Activated CD8-positive, alpha-beta memory T cell treated with anti-CD3 and anti-CD28 coated beads, Interleukin-2, amount 10 ng/mL, durations not matched to agents 7 days and 5 days (primary cell): Measurements from ENCODE around the gene PTPRG. TPM values are rescaled to one million over a fixed set of nuclear protein-coding genes. Genes with fewer than 3 reads are reported as not detected.

Source experiments
- ATAC-seq: fragments of 150-1000 bp; cut with Tn5 transposase; one replicate; pipeline ENCODE4 v1.10.0; 2021; ENCODE audit warnings: moderate library complexity
- CTCF ChIA-PET: fragments of 350-600 bp; sonication (Branson Sonifier 250); formaldehyde crosslinking; loops from one replicate; lab custom pipeline; 2021; ENCODE audit warnings: antibody characterized with exemption; lab: Charles Lee
- DNase-seq: peaks from one replicate; pipeline ENCODE4 v3.0.0-alpha.2; 2020
- H3K27ac Mint-ChIP-seq: one replicate; pipeline ENCODE4 v1.8.0; 2021; ENCODE audit warnings: mild to moderate bottlenecking, mixed read lengths
- H3K27me3 Mint-ChIP-seq: one replicate; pipeline ENCODE4 v1.8.0; 2021; ENCODE audit warnings: mixed read lengths
- H3K36me3 Mint-ChIP-seq: one replicate; pipeline ENCODE4 v1.8.0; 2021; ENCODE audit warnings: mild to moderate bottlenecking, mixed read lengths
- H3K4me1 Mint-ChIP-seq: one replicate; pipeline ENCODE4 v1.8.0; 2021; ENCODE audit warnings: mixed read lengths
- H3K4me3 Mint-ChIP-seq: one replicate; pipeline ENCODE4 v1.8.0; 2021; ENCODE audit warnings: mild to moderate bottlenecking, moderate library complexity, mixed read lengths
- H3K9me3 Mint-ChIP-seq: one replicate; pipeline ENCODE4 v1.8.0; 2022; ENCODE audit warnings: low read depth, mixed read lengths
- total RNA-seq, 2 experiments: library from RNA; stranded (reverse); gene quantifications; one replicate each; pipeline ENCODE4 v1.2.3, GENCODE V29; 2021

The PTPRG gene
- total RNA-seq, 2 experiments from 2014 or later, result 0.21 TPM; not detected in 1

- Mint-ChIP-seq H3K27ac (no peak overlapping the region), H3K36me3 (no peaks in the 10 kb centered on the region), H3K27me3 (no peaks in the 10 kb centered on the region), H3K4me1 (no peaks in the 10 kb centered on the region), H3K4me3 (no peak overlapping the region), H3K9me3 (no peaks in the 10 kb centered on the region)
- DNase-seq, result no peak
- CTCF ChIA-PET, result no interaction called here
- no peak for ATAC-seq
Measured at GRCh38 chr3:62127116-62127515, 565.7 kb downstream of the PTPRG start.

GRCh38 chr3:62128051-62128450, 566.7 kb downstream of the PTPRG start:
- no peaks in the 10 kb centered on the region for H3K4me1 Mint-ChIP-seq
- DNase-seq (no peak), ATAC-seq (no peak)
- H3K36me3 Mint-ChIP-seq, result no peaks in the 10 kb centered on the region
- H3K4me3 Mint-ChIP-seq, result no peak overlapping the region
- H3K9me3 Mint-ChIP-seq, result no peaks in the 10 kb centered on the region
- no peaks in the 10 kb centered on the region for H3K27me3 Mint-ChIP-seq
- H3K27ac Mint-ChIP-seq, result no peak overlapping the region
- CTCF ChIA-PET, result no interaction called here

GRCh38 chr3:62128681-62129080, 567.3 kb downstream of the PTPRG start:
- no peak for DNase-seq
- H3K4me1 Mint-ChIP-seq, result no peaks in the 10 kb centered on the region
- CTCF ChIA-PET, result no interaction called here
- H3K27ac Mint-ChIP-seq, result no peak overlapping the region
- H3K27me3 Mint-ChIP-seq, result no peaks in the 10 kb centered on the region
- H3K36me3 Mint-ChIP-seq, result no peaks in the 10 kb centered on the region
- no peaks in the 10 kb centered on the region for H3K9me3 Mint-ChIP-seq
- no peak overlapping the region for H3K4me3 Mint-ChIP-seq
- no peak for ATAC-seq

- Mint-ChIP-seq H3K36me3 (no peaks in the 10 kb centered on the region), H3K4me1 (no peaks in the 10 kb centered on the region), H3K27me3 (no peaks in the 10 kb centered on the region), H3K27ac (no peak overlapping the region), H3K9me3 (no peaks in the 10 kb centered on the region), H3K4me3 (no peak overlapping the region)
- DNase-seq (no peak), ATAC-seq (no peak)
- CTCF ChIA-PET, result no interaction called here
Measured at GRCh38 chr3:62131050-62131449, 569.7 kb downstream of the PTPRG start.

- Mint-ChIP-seq H3K27ac (no peak overlapping the region), H3K4me3 (no peak overlapping the region), H3K36me3 (no peaks in the 10 kb centered on the region), H3K27me3 (no peaks in the 10 kb centered on the region), H3K4me1 (no peaks in the 10 kb centered on the region), H3K9me3 (no peaks in the 10 kb centered on the region)
- ATAC-seq (no peak), DNase-seq (no peak)
- CTCF ChIA-PET, result no interaction called here
Measured at GRCh38 chr3:62131620-62132019, 570.2 kb downstream of the PTPRG start.

DNA sequence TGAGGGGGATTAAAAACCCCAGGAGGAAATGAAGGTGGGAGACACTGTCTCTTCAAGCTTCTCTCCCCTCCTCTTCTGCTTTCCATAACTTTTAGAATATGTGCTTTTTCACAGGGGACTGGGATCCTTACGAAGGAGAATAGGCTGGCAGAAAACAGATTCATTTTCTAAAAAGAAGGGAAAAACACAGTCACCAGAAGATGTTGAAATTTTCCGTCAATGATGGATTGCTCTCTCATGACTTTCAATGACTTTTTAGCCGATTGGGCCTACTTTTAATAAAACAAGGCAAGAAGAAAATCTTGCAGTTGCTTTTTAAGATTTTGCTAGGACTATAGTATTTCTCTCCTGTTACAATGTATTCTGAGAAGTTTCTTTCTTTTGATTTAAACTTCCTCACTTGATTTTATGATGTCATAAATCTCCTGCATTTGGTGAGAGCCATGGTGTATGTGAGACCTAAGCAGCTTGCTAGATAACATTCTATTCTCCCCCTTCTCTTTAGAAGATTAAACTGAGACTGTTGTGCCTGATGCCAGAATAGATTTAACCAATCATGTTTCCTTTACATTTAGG, 570.7 kb downstream of the PTPRG start:
- Mint-ChIP-seq H3K4me3 (no peak overlapping the region), H3K27me3 (no peaks in the 10 kb centered on the region), H3K27ac (no peak overlapping the region), H3K9me3 (no peaks in the 10 kb centered on the region), H3K4me1 (no peaks in the 10 kb centered on the region), H3K36me3 (no peaks in the 10 kb centered on the region)
- CTCF ChIA-PET, result no interaction called here
- no peak for ATAC-seq
- DNase-seq, result no peak

GRCh38 chr3:62133015-62133414, 571.6 kb downstream of the PTPRG start:
- Mint-ChIP-seq H3K27me3 (no peaks in the 10 kb centered on the region), H3K27ac (no peak overlapping the region), H3K9me3 (no peaks in the 10 kb centered on the region), H3K4me3 (no peak overlapping the region), H3K36me3 (no peaks in the 10 kb centered on the region), H3K4me1 (no peaks in the 10 kb centered on the region)
- DNase-seq, result no peak
- CTCF ChIA-PET, result no interaction called here
- ATAC-seq, result no peak

GRCh38 chr3:62134061-62134496, 572.7 kb downstream of the PTPRG start:
- CTCF ChIA-PET, result interaction anchor here (1.3 kb wide), 1 partner anchor 9 kb away, joined by 6 read pairs; no protein-coding TSS in a partner anchor
- Mint-ChIP-seq H3K4me1 (no peaks in the 10 kb centered on the region), H3K9me3 (no peaks in the 10 kb centered on the region), H3K27ac (no peak overlapping the region), H3K36me3 (no peaks in the 10 kb centered on the region), H3K27me3 (no peaks in the 10 kb centered on the region), H3K4me3 (no peak overlapping the region)
- DNase-seq, result no peak
- ATAC-seq, result no peak

DNA sequence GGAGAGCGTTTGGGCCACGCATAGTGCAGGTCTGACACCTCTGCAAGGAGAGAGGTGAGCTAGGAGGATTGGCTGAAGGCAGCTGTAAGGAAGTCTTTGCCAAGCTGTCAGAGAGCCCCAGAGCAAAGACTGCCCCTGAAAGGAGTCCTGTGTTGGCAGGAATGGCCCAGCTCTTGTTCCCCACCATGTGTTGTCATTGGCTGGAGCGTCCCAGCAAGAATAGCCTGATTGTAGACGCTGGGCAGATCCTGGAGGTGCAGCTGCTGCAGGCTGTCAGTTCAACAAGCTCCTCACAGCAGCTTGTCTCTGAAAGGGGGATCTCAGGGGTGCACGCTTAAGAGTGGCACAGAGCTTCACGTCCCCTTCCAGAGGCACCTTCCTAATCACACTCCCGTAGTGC, 574.4 kb downstream of the PTPRG start:
- no peaks in the 10 kb centered on the region for H3K27me3 Mint-ChIP-seq

GRCh38 chr3:62139957-62140356, 578.6 kb downstream of the PTPRG start:
- Mint-ChIP-seq H3K27me3 (no peaks in the 10 kb centered on the region), H3K4me3 (no peak overlapping the region), H3K36me3 (no peaks in the 10 kb centered on the region), H3K4me1 (no peaks in the 10 kb centered on the region), H3K9me3 (peaks cover 4% of the 10 kb centered on the region), H3K27ac (no peak overlapping the region)
- no peak for DNase-seq
- CTCF ChIA-PET, result no interaction called here
- ATAC-seq, result no peak

More for the DNA sequence above, 574.4 kb downstream of the PTPRG start:
- CTCF ChIA-PET, result no interaction called here
- H3K27ac Mint-ChIP-seq, result no peak overlapping the region
- H3K4me3 Mint-ChIP-seq, result no peak overlapping the region
- DNase-seq (no peak), ATAC-seq (no peak)
- H3K9me3 Mint-ChIP-seq, result peaks cover 4% of the 10 kb centered on the region
- H3K36me3 Mint-ChIP-seq, result no peaks in the 10 kb centered on the region
- H3K4me1 Mint-ChIP-seq, result no peaks in the 10 kb centered on the region

GRCh38 chr3:62142331-62143085, 581.1 kb downstream of the PTPRG start:
- no peaks in the 10 kb centered on the region for H3K36me3 Mint-ChIP-seq
- no peak for ATAC-seq
- no peak overlapping the region for H3K27ac Mint-ChIP-seq
- DNase-seq, result no peak
- no peaks in the 10 kb centered on the region for H3K4me1 Mint-ChIP-seq
- H3K9me3 Mint-ChIP-seq, result peaks cover 4% of the 10 kb centered on the region
- CTCF ChIA-PET, result interaction anchor here (1.2 kb wide), 1 partner anchor 8 kb away, joined by 6 read pairs; no protein-coding TSS in a partner anchor
- no peak overlapping the region for H3K4me3 Mint-ChIP-seq
- H3K27me3 Mint-ChIP-seq, result no peaks in the 10 kb centered on the region

GRCh38 chr3:62143843-62144450, 582.6 kb downstream of the PTPRG start:
- ATAC-seq (no peak), DNase-seq (no peak)
- no peaks in the 10 kb centered on the region for H3K27me3 Mint-ChIP-seq
- H3K27ac Mint-ChIP-seq, result no peak overlapping the region
- no peaks in the 10 kb centered on the region for H3K36me3 Mint-ChIP-seq
- no peak overlapping the region for H3K4me3 Mint-ChIP-seq
- H3K9me3 Mint-ChIP-seq, result peaks cover 4% of the 10 kb centered on the region
- H3K4me1 Mint-ChIP-seq, result no peaks in the 10 kb centered on the region
- CTCF ChIA-PET, result interaction anchor here (1.2 kb wide), 1 partner anchor 9 kb away, joined by 6 read pairs; no protein-coding TSS in a partner anchor

DNA sequence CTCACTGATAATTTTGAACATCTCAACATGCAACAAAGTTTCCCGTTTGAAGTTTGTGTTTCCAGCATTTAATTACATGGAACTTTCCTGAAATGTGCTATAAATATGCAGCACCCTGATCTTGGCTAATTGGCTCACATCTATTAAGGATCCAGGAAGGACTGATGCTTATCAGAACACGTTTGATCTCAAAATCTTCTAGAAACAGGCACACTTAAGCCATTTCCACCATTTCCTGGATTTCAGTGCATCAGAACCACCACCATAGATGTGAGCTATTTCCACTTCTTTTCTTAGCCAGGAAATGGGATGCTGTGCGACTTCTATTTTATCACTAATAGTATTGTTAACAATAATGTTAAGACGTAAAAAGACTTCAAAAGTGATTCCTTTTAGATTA, 583.1 kb downstream of the PTPRG start:
- H3K4me1 Mint-ChIP-seq, result no peaks in the 10 kb centered on the region
- no peak overlapping the region for H3K4me3 Mint-ChIP-seq
- H3K36me3 Mint-ChIP-seq, result no peaks in the 10 kb centered on the region
- ATAC-seq (no peak), DNase-seq (no peak)
- H3K27ac Mint-ChIP-seq, result no peak overlapping the region
- H3K27me3 Mint-ChIP-seq, result no peaks in the 10 kb centered on the region
- CTCF ChIA-PET, result no interaction called here
- H3K9me3 Mint-ChIP-seq, result peaks cover 2% of the 10 kb centered on the region
